Activated CD4-positive, alpha-beta T cell treated with anti-CD3 and anti-CD28 coated beads, Interleukin-2, amount 10 ng/mL, durations not matched to agents 24 days and 14 days (primary cell): ENCODE measurements around the gene PCNX3. TPM values are rescaled to one million over a fixed set of nuclear protein-coding genes. Genes with fewer than 3 reads are reported as not detected.

Source experiments
- DNase-seq: peaks from one replicate; pipeline ENCODE4 v3.0.0; 2022
- H3K27ac Mint-ChIP-seq: one replicate; pipeline ENCODE4 v1.8.0; 2022; ENCODE audit warnings: mild to moderate bottlenecking, mixed read lengths
- H3K27me3 Mint-ChIP-seq: one replicate; pipeline ENCODE4 v1.8.0; 2022; ENCODE audit warnings: mixed read lengths
- H3K36me3 Mint-ChIP-seq: one replicate; pipeline ENCODE4 v1.8.0; 2022; ENCODE audit warnings: low read depth, mild to moderate bottlenecking, mixed read lengths
- H3K4me1 Mint-ChIP-seq: one replicate; pipeline ENCODE4 v1.8.0; 2021; ENCODE audit warnings: mixed read lengths
- H3K4me3 Mint-ChIP-seq: one replicate; pipeline ENCODE4 v1.8.0; 2022; ENCODE audit warnings: mild to moderate bottlenecking, moderate library complexity, mixed read lengths
- H3K9me3 Mint-ChIP-seq: one replicate; pipeline ENCODE4 v1.8.0; 2021; ENCODE audit warnings: mixed read lengths
- intact Hi-C: fragments of 100-400 bp; cut with micrococcal nuclease; formaldehyde crosslinking; loops from one replicate; pipeline ENCODE4 v1.15.1; 2023
- total RNA-seq: library from RNA; stranded (reverse); gene quantifications from 2 replicates; pipeline ENCODE4 v1.2.3, GENCODE V29; 2022

PCNX3 gene
- total RNA-seq, 1 donor from 2014 or later = 55.1 TPM

DNA sequence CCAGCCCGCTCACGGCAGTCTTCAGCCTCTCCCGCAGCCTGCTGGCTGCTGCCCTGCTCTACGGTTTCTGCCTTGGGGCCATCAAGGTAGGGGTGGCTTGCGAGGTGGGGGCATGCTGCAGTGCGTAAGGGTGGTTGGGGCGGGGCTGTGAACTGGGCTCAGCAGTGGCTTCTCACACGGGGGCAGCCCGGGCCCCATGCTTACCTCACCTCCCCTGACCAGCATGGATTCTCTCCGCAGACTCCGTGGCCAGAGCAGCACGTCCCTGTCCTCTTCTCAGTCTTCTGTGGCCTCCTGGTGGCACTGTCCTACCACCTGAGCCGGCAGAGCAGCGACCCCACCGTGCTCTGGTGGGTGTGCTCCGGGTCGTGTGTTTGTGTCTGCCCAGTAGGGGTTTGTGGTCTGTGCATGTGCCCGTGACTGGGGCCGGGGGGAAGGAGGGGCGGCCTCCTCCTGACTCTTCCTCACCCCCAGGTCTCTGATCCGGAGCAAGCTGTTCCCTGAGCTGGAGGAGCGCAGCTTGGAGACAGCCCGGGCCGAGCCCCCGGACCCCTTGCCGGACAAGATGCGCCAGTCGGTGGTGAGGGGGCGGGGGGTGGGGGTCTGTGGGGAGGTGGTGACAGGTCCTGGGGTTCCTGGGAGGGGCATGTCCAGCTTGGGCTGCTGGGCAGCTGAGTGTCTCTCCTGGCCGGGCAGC lies 9.5 kb downstream of the PCNX3 start:
- H3K9me3 Mint-ChIP-seq = no peaks in the 10 kb centered on the region
- peaks cover 53% of the 10 kb centered on the region for H3K36me3 Mint-ChIP-seq
- peak overlapping the region; percentile 25 for H3K27ac Mint-ChIP-seq
- DNase-seq = no peak
- intact Hi-C loops = no loop called here
- no peak overlapping the region for H3K4me3 Mint-ChIP-seq
- no peaks in the 10 kb centered on the region for H3K27me3 Mint-ChIP-seq
- peaks cover 2% of the 10 kb centered on the region for H3K4me1 Mint-ChIP-seq

DNA sequence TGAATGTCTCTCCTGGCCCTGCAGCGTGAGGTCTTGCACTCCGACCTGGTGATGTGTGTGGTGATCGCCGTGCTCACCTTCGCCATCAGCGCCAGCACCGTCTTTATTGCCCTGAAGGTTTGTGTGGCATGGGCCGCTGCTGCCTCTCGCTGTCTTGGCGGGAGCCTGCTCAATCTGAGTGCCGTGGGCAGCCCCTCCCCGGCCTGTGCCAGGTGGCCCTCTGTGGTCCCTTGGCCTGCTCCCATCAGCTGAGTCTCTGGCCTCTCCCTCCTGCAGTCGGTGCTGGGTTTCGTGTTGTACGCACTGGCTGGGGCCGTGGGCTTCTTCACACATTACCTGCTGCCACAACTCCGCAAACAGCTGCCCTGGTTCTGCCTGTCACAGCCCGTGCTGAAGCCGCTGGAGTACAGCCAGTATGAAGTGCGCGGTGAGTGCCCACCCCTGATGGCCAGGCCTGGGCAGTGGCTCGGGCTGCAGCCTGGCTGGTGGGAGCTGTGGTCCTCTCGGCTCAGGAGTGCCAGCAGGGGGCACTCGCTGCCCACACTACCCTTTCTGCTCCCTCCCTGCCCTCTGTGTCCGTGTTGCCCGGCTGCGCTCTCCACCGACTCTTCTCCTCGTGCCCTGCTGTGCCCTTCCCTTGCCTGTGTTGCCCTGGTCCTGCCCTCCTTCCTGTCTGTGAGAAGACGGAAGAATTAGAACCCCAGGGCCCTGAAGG lies 10.2 kb downstream of the PCNX3 start:
- Mint-ChIP-seq H3K27ac (no peak overlapping the region), H3K27me3 (no peaks in the 10 kb centered on the region), H3K4me1 (peaks cover 2% of the 10 kb centered on the region), H3K4me3 (no peak overlapping the region), H3K36me3 (peaks cover 60% of the 10 kb centered on the region), H3K9me3 (no peaks in the 10 kb centered on the region)
- intact Hi-C loops = no loop called here
- DNase-seq = peak; percentile 85

DNA sequence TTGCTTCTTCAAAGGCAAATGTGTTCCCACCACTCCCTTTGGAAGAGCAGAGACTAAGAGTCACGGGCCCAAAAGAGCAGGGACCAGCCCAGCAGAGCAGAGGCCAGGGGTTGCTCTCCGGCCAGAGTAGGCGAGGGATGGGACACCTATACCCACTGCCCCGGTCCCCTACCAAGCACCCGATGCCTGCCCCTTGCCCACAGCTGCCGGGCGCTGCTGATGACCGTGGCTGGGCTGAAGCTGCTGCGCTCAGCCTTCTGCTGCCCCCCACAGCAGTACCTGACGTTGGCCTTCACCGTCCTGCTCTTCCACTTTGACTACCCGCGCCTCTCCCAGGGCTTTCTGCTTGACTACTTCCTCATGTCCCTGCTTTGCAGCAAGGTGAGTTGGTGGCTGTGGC lies 11.6 kb downstream of the PCNX3 start:
- Mint-ChIP-seq H3K27me3 (no peaks in the 10 kb centered on the region), H3K27ac (no peak overlapping the region), H3K4me1 (no peaks in the 10 kb centered on the region), H3K36me3 (peaks cover 59% of the 10 kb centered on the region), H3K9me3 (no peaks in the 10 kb centered on the region), H3K4me3 (no peak overlapping the region)
- intact Hi-C loops = no loop called here
- no peak for DNase-seq

DNA sequence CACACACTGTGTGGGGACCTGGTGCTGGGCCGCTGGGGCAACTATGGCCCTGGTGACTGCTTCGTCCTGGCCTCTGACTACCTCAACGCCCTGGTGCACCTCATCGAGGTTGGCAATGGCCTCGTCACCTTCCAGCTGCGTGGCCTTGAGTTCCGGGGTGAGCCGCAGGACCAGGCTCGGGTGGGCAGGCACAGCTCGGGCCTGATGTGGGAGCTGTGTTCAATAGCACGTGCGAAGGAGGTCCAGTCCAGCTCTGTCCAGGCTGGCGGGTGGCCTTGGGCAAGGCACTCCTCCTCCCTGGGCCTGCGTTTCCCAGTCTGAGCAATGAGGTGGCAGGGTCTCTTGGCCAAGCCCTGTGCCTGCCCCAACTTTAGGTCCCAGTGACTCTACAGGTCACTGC lies 14.0 kb downstream of the PCNX3 start:
- Mint-ChIP-seq H3K9me3 (no peaks in the 10 kb centered on the region), H3K4me1 (peaks cover 4% of the 10 kb centered on the region), H3K27ac (no peak overlapping the region), H3K4me3 (no peak overlapping the region), H3K36me3 (peaks cover 50% of the 10 kb centered on the region), H3K27me3 (no peaks in the 10 kb centered on the region)
- intact Hi-C loops = no loop called here
- no peak for DNase-seq

DNA sequence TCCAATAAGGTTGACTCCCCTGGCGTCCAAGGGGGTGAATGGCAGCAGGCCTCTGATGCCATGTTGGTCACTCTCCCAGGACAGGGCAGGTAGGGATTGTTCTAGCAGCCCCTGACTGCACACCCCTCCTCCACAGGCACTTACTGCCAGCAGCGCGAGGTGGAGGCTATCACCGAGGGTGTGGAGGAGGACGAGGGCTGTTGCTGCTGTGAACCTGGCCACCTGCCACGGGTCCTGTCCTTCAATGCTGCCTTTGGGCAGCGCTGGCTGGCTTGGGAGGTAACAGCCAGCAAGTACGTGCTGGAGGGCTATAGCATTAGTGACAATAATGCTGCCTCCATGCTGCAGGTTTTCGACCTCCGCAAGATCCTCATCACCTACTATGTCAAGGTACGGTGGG lies 14.6 kb downstream of the PCNX3 start:
- no peaks in the 10 kb centered on the region for H3K9me3 Mint-ChIP-seq
- intact Hi-C loops = no loop called here
- no peaks in the 10 kb centered on the region for H3K27me3 Mint-ChIP-seq
- H3K4me3 Mint-ChIP-seq = no peak overlapping the region
- peaks cover 6% of the 10 kb centered on the region for H3K4me1 Mint-ChIP-seq
- DNase-seq = no peak
- H3K36me3 Mint-ChIP-seq = peaks cover 51% of the 10 kb centered on the region
- H3K27ac Mint-ChIP-seq = no peak overlapping the region

DNA sequence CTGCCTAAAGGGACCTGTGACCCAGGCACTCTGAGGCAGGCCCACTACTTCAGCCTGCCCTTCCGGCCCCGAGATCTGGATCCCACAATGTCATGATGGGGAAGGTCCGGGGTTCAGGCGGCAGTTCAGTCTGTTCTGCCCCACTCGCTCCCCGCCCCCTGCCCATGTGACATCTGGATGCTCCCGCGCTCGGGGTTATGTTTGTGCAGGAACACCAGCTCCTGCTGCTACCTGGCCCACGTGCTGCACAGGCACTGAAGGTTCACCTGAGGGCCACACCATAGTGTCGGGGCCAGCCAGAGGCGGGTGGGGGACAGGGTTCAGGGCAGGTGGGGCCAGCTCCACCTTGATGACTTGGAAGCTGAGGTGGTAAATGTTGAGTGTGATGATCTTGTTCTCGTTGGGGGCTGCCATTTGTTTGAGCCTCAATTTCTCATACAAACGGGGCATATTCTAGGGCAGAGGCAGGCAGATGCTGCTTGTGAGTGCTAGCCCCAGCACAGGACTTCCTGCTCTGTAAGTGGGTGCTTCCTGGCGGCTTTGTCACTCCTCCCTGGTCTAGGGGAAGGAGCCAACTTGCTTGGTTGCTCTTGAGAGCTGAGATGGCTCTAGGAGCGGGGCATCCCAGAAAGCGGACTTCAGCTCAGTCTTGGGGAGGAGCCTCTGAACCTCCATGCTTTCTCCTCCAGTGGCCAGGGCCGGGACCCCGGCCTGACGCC lies 18.0 kb downstream of the PCNX3 start:
- Mint-ChIP-seq H3K9me3 (no peaks in the 10 kb centered on the region), H3K4me1 (peaks cover 16% of the 10 kb centered on the region), H3K27me3 (no peaks in the 10 kb centered on the region), H3K4me3 (no peak overlapping the region), H3K36me3 (peaks cover 41% of the 10 kb centered on the region), H3K27ac (peak overlapping the region; percentile 69)
- intact Hi-C loops = no loop called here
- peak; percentile 63 for DNase-seq

DNA sequence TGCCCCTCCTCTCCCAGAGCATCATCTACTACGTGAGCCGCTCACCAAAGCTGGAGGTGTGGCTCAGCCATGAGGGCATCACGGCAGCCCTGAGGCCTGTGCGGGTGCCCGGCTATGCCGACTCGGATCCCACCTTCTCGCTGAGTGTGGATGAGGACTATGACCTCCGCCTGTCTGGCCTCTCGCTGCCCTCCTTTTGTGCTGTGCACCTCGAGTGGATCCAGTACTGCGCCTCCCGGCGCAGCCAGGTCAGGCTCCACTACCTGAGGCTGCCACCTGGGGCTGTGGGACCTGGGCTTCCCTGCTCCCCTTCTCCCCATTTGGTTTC lies 18.5 kb downstream of the PCNX3 start:
- Mint-ChIP-seq H3K4me1 (peaks cover 16% of the 10 kb centered on the region), H3K27ac (no peak overlapping the region), H3K36me3 (peaks cover 37% of the 10 kb centered on the region), H3K4me3 (no peak overlapping the region), H3K9me3 (no peaks in the 10 kb centered on the region), H3K27me3 (no peaks in the 10 kb centered on the region)
- intact Hi-C loops = no loop called here
- no peak for DNase-seq

GRCh38 chr11:65634440-65634839 lies 18.9 kb downstream of the PCNX3 start:
- Mint-ChIP-seq H3K36me3 (peaks cover 34% of the 10 kb centered on the region), H3K9me3 (no peaks in the 10 kb centered on the region), H3K27me3 (no peaks in the 10 kb centered on the region), H3K4me1 (peaks cover 16% of the 10 kb centered on the region), H3K4me3 (no peak overlapping the region), H3K27ac (no peak overlapping the region)
- intact Hi-C loops = no loop called here
- no peak for DNase-seq

DNA sequence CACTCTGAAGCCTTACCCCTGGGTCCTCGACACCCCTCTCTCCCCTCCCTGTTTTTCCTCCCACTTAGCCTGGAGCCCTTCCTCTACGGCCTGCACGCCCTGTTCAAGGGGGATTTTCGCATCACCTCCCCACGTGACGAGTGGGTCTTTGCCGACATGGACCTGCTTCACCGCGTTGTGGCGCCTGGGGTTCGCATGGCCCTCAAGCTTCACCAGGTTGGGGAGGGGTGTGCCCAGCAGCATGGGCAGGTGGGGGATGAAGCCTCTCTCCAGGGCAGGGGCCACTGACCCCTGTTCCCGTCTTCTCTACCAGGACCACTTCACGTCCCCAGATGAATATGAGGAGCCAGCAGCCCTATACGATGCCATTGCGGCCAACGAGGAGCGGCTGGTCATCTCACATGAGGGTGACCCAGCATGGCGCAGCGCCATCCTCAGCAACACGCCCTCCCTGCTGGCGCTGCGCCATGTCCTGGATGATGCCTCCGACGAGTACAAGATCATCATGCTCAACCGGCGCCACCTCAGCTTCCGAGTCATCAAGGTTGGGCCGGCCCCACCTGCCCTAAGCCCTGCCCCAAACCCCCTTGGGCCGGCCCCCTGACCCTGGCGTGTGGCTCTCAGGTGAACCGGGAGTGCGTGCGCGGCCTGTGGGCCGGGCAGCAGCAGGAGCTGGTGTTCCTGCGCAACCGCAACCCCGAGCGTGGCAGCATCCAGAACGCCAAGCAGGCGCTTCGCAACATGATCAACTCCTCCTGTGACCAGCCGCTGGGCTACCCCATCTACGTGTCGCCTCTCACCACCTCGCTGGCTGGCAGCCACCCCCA lies 19.5 kb downstream of the PCNX3 start:
- intact Hi-C loops = no loop called here
- Mint-ChIP-seq H3K4me3 (no peak overlapping the region), H3K36me3 (peaks cover 32% of the 10 kb centered on the region), H3K9me3 (no peaks in the 10 kb centered on the region), H3K27ac (no peak overlapping the region), H3K4me1 (peaks cover 23% of the 10 kb centered on the region), H3K27me3 (no peaks in the 10 kb centered on the region)
- no peak for DNase-seq

DNA sequence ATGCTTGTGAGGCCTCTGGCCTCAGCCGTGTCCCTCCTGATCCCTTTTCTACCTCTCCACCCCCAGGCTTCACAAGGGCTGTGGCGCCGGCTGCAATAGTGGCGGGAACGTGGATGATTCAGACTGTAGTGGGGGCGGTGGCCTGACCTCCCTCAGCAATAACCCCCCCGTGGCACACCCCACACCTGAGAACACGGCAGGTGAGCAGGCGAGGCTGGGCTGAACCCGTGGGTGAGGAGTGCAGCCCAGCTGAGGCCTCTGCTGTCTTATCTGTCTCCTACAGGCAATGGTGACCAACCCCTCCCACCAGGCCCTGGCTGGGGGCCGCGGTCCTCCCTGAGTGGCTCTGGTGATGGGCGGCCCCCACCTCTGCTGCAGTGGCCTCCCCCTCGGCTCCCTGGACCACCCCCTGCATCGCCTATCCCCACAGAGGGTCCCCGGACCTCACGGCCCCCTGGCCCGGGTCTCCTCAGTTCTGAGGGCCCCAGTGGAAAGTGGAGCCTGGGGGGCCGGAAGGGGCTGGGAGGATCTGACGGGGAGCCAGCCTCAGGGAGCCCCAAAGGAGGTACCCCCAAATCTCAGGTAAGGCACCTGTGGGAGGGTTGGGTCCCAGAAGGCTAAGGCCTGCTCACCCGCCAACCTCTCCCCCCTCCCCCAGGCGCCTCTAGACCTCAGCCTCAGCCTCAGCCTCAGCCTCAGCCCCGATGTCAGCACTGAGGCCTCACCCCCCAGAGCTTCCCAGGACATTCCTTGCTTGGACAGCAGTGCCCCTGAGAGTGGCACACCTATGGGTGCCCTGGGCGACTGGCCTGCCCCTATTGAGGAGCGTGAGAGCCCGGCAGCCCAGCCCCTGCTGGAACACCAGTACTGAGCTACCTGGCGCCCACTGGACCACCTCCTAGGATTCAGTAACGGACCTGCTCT lies 20.8 kb downstream of the PCNX3 start:
- no peak for DNase-seq
- intact Hi-C loops = no loop called here
- Mint-ChIP-seq H3K27me3 (no peaks in the 10 kb centered on the region), H3K27ac (peak overlapping the region; percentile 60), H3K9me3 (no peaks in the 10 kb centered on the region), H3K4me1 (peaks cover 24% of the 10 kb centered on the region), H3K4me3 (peak overlapping the region; percentile 23), H3K36me3 (peaks cover 27% of the 10 kb centered on the region)

DNA sequence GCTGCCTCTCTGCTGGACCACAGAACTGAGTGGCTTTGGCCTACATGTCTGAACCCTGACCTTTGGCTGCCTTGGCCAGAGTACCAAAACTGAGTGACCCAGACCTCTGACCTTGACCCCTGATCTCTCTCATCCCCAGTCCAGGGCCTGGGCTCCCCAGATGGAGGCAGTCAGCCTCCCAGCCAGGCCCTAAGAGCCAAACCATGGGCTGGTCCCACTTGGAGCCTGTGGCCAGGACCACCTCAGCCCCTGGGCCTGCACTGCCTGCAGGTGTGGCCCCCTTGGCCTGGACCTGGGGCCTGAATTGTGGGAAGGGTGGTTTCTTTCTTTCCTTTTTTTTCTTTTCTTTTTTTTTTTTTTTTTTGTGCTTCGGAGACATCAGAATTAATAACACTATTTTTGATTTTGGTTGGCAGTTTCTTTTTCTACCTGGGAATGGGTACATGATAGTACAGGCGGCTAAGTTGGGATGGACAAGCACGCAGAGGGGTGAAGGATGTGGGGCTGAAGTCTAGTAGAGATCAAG lies 21.5 kb downstream of the PCNX3 start:
- DNase-seq = no peak
- Mint-ChIP-seq H3K36me3 (peaks cover 27% of the 10 kb centered on the region), H3K4me3 (peak overlapping the region; percentile 84), H3K27me3 (no peaks in the 10 kb centered on the region), H3K4me1 (peaks cover 31% of the 10 kb centered on the region), H3K9me3 (no peaks in the 10 kb centered on the region), H3K27ac (peak overlapping the region; percentile 60)
- intact Hi-C loops = no loop called here

DNA sequence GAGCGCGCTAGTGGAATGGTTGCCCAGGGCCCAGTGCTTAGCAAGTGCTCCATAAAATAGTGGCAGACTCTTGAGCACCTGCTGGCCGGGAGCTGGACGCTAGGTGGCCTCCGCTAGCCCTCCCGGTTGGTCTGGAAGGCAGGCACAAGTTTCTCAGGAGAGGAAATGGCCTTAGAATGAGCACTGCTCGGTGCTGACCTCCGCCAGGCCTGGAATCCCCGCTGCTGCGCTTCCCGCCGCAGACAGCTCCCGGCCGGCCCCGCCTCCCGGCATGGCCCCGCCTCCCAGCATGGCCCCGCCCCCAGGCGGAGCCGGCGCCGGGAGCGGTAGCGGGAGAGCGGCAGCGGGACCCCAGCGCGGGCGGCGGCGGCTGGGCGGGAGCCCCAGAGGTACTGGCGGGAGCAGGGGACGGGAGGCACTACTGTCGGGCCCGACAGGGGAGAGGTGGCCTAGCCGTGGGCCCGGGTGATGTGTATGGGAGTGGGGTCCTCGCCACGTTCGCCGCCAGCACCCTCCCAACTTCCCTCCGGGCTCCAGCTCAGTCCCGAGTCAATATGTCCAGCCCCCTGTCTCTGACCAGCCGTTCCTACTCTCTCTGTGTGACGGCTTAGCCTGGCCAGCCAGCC lies 22.3 kb downstream of the PCNX3 start, which contains the start of gene SIPA1:
Gene SIPA1, plus strand, starts transcription at position 308 of the 626 bp plus-strand sequence. CDS start 2,821 bp downstream, outside the sequence.
- H3K4me1 Mint-ChIP-seq = peaks cover 31% of the 10 kb centered on the region
- peak within 1 kb of the TSS; percentile 84 for H3K4me3 Mint-ChIP-seq
- no peaks in the 10 kb centered on the region for H3K27me3 Mint-ChIP-seq
- no peaks in the 10 kb centered on the region for H3K9me3 Mint-ChIP-seq
- peak; percentile 95 for DNase-seq
- intact Hi-C loops = loop anchor here (1.0 to 2.0 kb wide), 4 partner anchors 14 to 63 kb away; no protein-coding TSS in a partner anchor
- H3K27ac Mint-ChIP-seq = peak within 1 kb of the TSS; percentile 89
- peaks cover 27% of the 10 kb centered on the region for H3K36me3 Mint-ChIP-seq
